GM12892 (cell line): ENCODE measurements around the gene SLC2A2.

ENCODE experiments used
- POLR2A ChIP-seq: IDR thresholded peaks from 2 replicates; pipeline ENCODE4 v1.6.1; 2011; ENCODE audit warnings: low read depth, low read length, control low read depth
- POLR2AphosphoS5 ChIP-seq: IDR thresholded peaks from 2 replicates; pipeline ENCODE4 v1.6.1; 2011; ENCODE audit warnings: low read depth, low read length, control low read depth

DNA sequence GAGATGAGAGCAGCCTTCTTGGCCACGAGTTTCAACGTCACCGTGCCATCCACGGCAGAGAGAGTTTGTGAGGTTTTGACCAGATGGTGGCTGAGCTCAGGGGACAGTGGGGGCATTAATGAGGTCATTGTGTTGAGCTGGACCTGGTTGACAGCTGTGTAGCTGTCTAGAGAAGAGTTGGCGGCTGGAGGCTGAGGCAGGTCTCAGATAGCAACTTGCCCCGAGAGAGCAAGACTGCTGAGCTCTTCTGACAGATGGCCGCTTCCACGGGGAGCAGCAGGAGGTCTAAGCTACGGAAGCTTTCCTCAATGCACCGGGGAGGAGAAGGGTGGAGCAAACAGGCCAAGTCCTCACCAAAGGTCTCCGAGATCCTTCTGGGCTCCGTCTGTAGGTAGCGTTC is 73.3 kb downstream of the SLC2A2 start:
- TF ChIP-seq POLR2A (no peak), POLR2AphosphoS5 (no peak)
